PFSK-1 (cell line): ENCODE results near the gene GCM1.

Experiments
- FOXP2 ChIP-seq: optimal IDR thresholded peaks from 2 replicates; pipeline ENCODE3; 2011; ENCODE audit warnings: borderline replicate concordance, control low read depth, inconsistent platforms; ENCODE audit not compliant: insufficient read depth; ENCODE audit errors: extremely low read length, extremely low read depth
- POLR2AphosphoS5 ChIP-seq: IDR thresholded peaks from 2 replicates; pipeline ENCODE4 v1.6.1; 2012; ENCODE audit warnings: low read depth, mild to moderate bottlenecking, control low read depth, low read length, moderate library complexity
- REST ChIP-seq, 2 experiments: IDR thresholded peaks; 2 replicates each; pipeline versions ENCODE4 v1.6.1 to v1.8.0; 2011 to 2012; ENCODE audit warnings: low read depth in 2 of 2, low read length in 2 of 2, control low read depth in 1 of 2, inconsistent platforms in 1 of 2, mild to moderate bottlenecking in 1 of 2, moderate library complexity in 1 of 2; ENCODE audit not compliant: insufficient read depth in 1 of 2
- SIN3A ChIP-seq: IDR thresholded peaks from 2 replicates; pipeline ENCODE4 v1.6.1; 2012; ENCODE audit warnings: mild to moderate bottlenecking, low read length, moderate library complexity, borderline replicate concordance; ENCODE audit not compliant: insufficient read depth
- TAF1 ChIP-seq: IDR thresholded peaks from 2 replicates; pipeline ENCODE4 v1.6.1; 2012; ENCODE audit warnings: low read length, control low read depth, borderline replicate concordance; ENCODE audit not compliant: insufficient read depth

Gene GCM1

DNA sequence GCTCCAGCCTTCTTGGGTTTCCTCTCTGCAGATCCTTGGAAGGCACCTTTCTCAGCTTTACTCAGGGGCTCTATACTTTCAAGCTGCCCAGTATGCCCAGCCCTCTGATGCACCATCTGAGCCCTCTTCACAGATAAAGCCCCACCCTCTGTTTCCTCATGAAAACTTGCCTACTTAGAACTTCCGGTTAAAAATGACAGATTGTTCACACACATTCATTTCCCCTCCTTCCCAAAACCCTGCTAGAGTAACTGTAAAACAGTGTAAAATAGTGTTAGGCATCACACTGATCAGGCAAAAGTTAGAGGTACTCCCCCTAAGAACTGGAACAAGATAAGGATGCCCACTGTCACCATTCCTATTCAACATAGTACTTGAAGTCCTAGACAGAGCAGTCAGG lies 14.0 kb upstream of the GCM1 start:
- TF ChIP-seq TAF1 (no peak), FOXP2 (no peak), POLR2AphosphoS5 (no peak), SIN3A (no peak), REST (IDR thresholded peaks at IDR 0.05; ENCODE audit: insufficient read depth in 1 of 2, low read depth in 2 of 2, low read length in 2 of 2) (no peak)

GRCh38 chr6:53161481-53162009 lies 12.9 kb upstream of the GCM1 start:
- no peak for TF ChIP-seq REST (IDR thresholded peaks at IDR 0.05; ENCODE audit: insufficient read depth in 1 of 2, low read depth in 2 of 2, low read length in 2 of 2)
- TF ChIP-seq SIN3A = no peak
- TF ChIP-seq POLR2AphosphoS5 = no peak
- TF ChIP-seq FOXP2 = no peak
- TF ChIP-seq TAF1 = no peak

DNA sequence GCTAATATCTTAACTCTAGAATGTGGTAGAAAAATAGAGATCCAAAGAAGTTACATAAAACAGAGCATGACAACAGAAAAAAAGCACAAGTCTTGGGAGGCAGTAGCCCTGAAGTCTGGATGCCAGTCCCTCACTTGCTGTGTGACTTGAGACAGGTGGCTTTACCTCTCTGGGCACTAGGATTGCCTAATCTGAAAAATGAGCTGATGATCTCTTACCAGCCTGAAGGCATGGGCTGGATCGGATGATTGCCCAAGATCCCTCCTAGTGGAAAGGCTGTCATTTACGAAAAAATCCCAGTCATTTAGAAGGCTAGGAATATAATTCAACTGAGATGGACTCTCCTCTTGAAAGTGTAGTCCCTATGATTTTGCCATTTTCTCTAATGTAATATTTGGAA lies 10.9 kb upstream of the GCM1 start:
- TF ChIP-seq SIN3A (no peak), FOXP2 (no peak), REST (IDR thresholded peaks at IDR 0.05; ENCODE audit: insufficient read depth in 1 of 2, low read depth in 2 of 2, low read length in 2 of 2) (no peak), POLR2AphosphoS5 (no peak), TAF1 (no peak)

- TF ChIP-seq REST (IDR thresholded peaks at IDR 0.05; ENCODE audit: insufficient read depth in 1 of 2, low read depth in 2 of 2, low read length in 2 of 2) (no peak), FOXP2 (no peak), POLR2AphosphoS5 (no peak), TAF1 (no peak), SIN3A (no peak)
Observed at GRCh38 chr6:53154794-53155193, 6.2 kb upstream of the GCM1 start.

DNA sequence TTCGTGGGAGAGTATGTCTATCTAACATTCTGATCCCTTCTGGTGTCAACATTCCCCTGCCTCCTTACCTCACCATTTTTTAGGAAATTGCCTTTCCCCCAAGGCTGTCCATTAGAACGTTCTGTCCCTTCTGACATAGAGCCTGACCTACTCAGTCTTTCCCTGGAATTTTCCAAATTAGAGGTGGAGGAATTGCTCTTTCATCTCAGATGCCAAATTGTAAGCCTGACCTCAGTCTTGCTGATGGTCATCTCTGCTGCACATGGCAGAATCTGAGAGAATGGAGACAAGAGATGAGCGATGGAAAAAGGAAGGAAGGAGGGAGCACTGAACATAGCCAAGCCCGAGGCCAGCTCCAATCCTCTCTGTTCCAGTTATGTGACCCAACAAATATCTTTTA lies 5.4 kb upstream of the GCM1 start:
- TF ChIP-seq FOXP2 (no peak), TAF1 (no peak), REST (IDR thresholded peaks at IDR 0.05; ENCODE audit: insufficient read depth in 1 of 2, low read depth in 2 of 2, low read length in 2 of 2) (no peak), SIN3A (no peak)
